GM12878 (cell line): Measurements from ENCODE around the gene APOBEC3C. TPM values are rescaled to one million over a fixed set of nuclear protein-coding genes. Genes with fewer than 3 reads are reported as not detected.
A peak's percentile ranks its signal among the peaks of the same experiment; 100 is the strongest.

ENCODE experiments used
- BMI1 ChIP-seq: fragments of 450-650 bp; IDR thresholded peaks from 2 replicates; pipeline ENCODE4 v1.6.1; 2016; ENCODE audit warnings: mild to moderate bottlenecking, moderate library complexity, borderline replicate concordance
- CBFB ChIP-seq: IDR thresholded peaks from 2 replicates; pipeline ENCODE4 v1.6.1; 2016; ENCODE audit warnings: antibody characterized with exemption, low read depth
- CEBPB ChIP-seq, 2 experiments: fragments of 150-350 bp in 1 of 2; IDR thresholded peaks; 2 replicates each; pipeline ENCODE4 v1.6.1; 2012 to 2014; ENCODE audit warnings: low read depth in 2 of 2, low read length in 2 of 2, borderline replicate concordance in 1 of 2, inconsistent platforms in 1 of 2
- CHD4 ChIP-seq: fragments of 200-600 bp; sonication (generic); IDR thresholded peaks from 2 replicates; pipeline ENCODE4 v1.6.1; 2016; ENCODE audit warnings: mild to moderate bottlenecking
- CREM ChIP-seq: IDR thresholded peaks from 2 replicates; pipeline ENCODE4 v1.6.1; 2014; ENCODE audit warnings: antibody characterized with exemption, low read depth
- DPF2 ChIP-seq: fragments of 450-650 bp; IDR thresholded peaks from 2 replicates; pipeline ENCODE4 v1.6.1; 2017; ENCODE audit warnings: mild to moderate bottlenecking
- EED ChIP-seq: sonication (generic); IDR thresholded peaks from 2 replicates; pipeline ENCODE4 v1.6.1; 2016; ENCODE audit warnings: antibody characterized with exemption, low read depth
- FOXK2 ChIP-seq: fragments of 450-650 bp; IDR thresholded peaks from 2 replicates; pipeline ENCODE4 v1.6.1; 2017; ENCODE audit warnings: mild to moderate bottlenecking, moderate library complexity
- GATAD2B ChIP-seq: fragments of 450-650 bp; conservative IDR thresholded peaks from 2 replicates; pipeline ENCODE4 v1.6.1; 2017; ENCODE audit warnings: low read depth, mild to moderate bottlenecking, moderate library complexity
- IKZF1 ChIP-seq: fragments of 450-650 bp; conservative IDR thresholded peaks from 2 replicates; pipeline ENCODE4 v1.6.1; 2017; ENCODE audit warnings: antibody characterized with exemption, mild to moderate bottlenecking
- IKZF2 ChIP-seq, 2 experiments: fragments of 450-650 bp; IDR thresholded peaks; 2 replicates each; pipeline ENCODE4 v1.6.1; 2017; ENCODE audit warnings: mild to moderate bottlenecking in 2 of 2, moderate library complexity in 2 of 2
- IRF4 ChIP-seq: IDR thresholded peaks from 2 replicates; pipeline ENCODE4 v1.6.1; 2011; ENCODE audit warnings: low read depth, low read length
- NBN ChIP-seq: fragments of 450-650 bp; IDR thresholded peaks from 2 replicates; pipeline ENCODE4 v1.6.1; 2016
- NFIC ChIP-seq: IDR thresholded peaks from 2 replicates; pipeline ENCODE4 v1.6.1; 2012; ENCODE audit warnings: low read depth, mild to moderate bottlenecking, inconsistent platforms, low read length, moderate library complexity
- PML ChIP-seq: IDR thresholded peaks from 2 replicates; pipeline ENCODE4 v1.6.1; 2012; ENCODE audit warnings: low read length, inconsistent platforms
- RAD21 ChIP-seq: IDR thresholded peaks from 2 replicates; pipeline ENCODE4 v1.6.1; 2011; ENCODE audit warnings: mild to moderate bottlenecking, low read depth, low read length, moderate library complexity; ENCODE audit not compliant: insufficient read depth
- RAD51 ChIP-seq: fragments of 450-650 bp; IDR thresholded peaks from 2 replicates; pipeline ENCODE4 v1.6.1; 2016; ENCODE audit warnings: moderate library complexity, mild to moderate bottlenecking, inconsistent platforms
- RELA ChIP-seq: fragments of 450-650 bp; IDR thresholded peaks from 2 replicates; pipeline ENCODE4 v1.8.0; 2014; ENCODE audit warnings: borderline replicate concordance; ENCODE audit not compliant: partially characterized antibody
- RUNX3 ChIP-seq: IDR thresholded peaks from 2 replicates; pipeline ENCODE4 v1.6.1; 2012; ENCODE audit warnings: low read length, inconsistent platforms
- SMARCA5 ChIP-seq: fragments of 450-650 bp; IDR thresholded peaks from 2 replicates; pipeline ENCODE4 v1.6.1; 2017; ENCODE audit warnings: mild to moderate bottlenecking
- TBL1XR1 ChIP-seq: IDR thresholded peaks from 2 replicates; pipeline ENCODE4 v1.6.1; 2012; ENCODE audit warnings: low read depth, low read length, improper control_type of control experiment
- TCF12 ChIP-seq: IDR thresholded peaks from 2 replicates; pipeline ENCODE4 v1.6.1; 2011; ENCODE audit warnings: low read depth, mild to moderate bottlenecking, low read length
- TCF3 ChIP-seq: IDR thresholded peaks from 2 replicates; pipeline ENCODE4 v1.6.1; 2012; ENCODE audit warnings: low read depth, mild to moderate bottlenecking, low read length, borderline replicate concordance; ENCODE audit not compliant: insufficient read depth
- ZBED1 ChIP-seq: IDR thresholded peaks from 2 replicates; pipeline ENCODE4 v1.6.1; 2016; ENCODE audit warnings: borderline replicate concordance
- polyA plus RNA-seq, 11 experiments: library from polyadenylated mRNA; depleted of rRNA in 4 of 11; unstranded in 6 of 11; stranded (reverse) in 5 of 11; fragments of >200 nt; fragmentation: Nextera tagmentation in 4 of 11; fragmentation: Illumina TruSeq in 1 of 11; extraction: Ambion mirVana in 4 of 11; extraction: Trizol in 1 of 11; gene quantifications; 1 replicate in 1 of 11; 2 replicates in 10 of 11; pipeline versions ENCODE4 v1.2.1 to v1.2.3, GENCODE V29; 2011 to 2016; ENCODE audit warnings: inconsistent platforms in 2 of 11, missing spikeins in 2 of 11, low read depth in 1 of 11
- total RNA-seq, 4 experiments: library from RNA; depleted of rRNA in 3 of 4; stranded (reverse); fragments of >200 nt in 3 of 4; fragmentation: Illumina TruSeq in 1 of 4; extraction: Trizol in 1 of 4; gene quantifications; 2 replicates each; pipeline versions ENCODE4 v1.2.1 to v1.2.3, GENCODE V29; 2013 to 2021
- TF ChIP-seq, protein P1 (sequence below): fragments of 450-650 bp; IDR thresholded peaks from 2 replicates; pipeline ENCODE4 v1.6.1; 2017; ENCODE audit warnings: low read depth, mild to moderate bottlenecking, moderate library complexity
- TF ChIP-seq, protein P2 (sequence below): IDR thresholded peaks from 2 replicates; pipeline ENCODE4 v1.6.1; 2011; ENCODE audit warnings: low read depth, mild to moderate bottlenecking, low read length, moderate library complexity, borderline replicate concordance; ENCODE audit errors: extremely low read depth
- TF ChIP-seq, protein P3 (sequence below): fragments of 450-650 bp; IDR thresholded peaks from 2 replicates; pipeline ENCODE4 v1.6.1; 2016; ENCODE audit warnings: mild to moderate bottlenecking
- TF ChIP-seq, protein P4 (sequence below): IDR thresholded peaks from 2 replicates; pipeline ENCODE4 v1.6.1; 2011; ENCODE audit warnings: low read depth, low read length, improper control_type of control experiment, borderline replicate concordance

The APOBEC3C gene
- total and polyA plus RNA-seq, 10 of the 15 experiments (the other 5 are each of a cell fraction or from before 2014, with no cell fraction given) = 22.9 to 290 (median 156) TPM

DNA sequence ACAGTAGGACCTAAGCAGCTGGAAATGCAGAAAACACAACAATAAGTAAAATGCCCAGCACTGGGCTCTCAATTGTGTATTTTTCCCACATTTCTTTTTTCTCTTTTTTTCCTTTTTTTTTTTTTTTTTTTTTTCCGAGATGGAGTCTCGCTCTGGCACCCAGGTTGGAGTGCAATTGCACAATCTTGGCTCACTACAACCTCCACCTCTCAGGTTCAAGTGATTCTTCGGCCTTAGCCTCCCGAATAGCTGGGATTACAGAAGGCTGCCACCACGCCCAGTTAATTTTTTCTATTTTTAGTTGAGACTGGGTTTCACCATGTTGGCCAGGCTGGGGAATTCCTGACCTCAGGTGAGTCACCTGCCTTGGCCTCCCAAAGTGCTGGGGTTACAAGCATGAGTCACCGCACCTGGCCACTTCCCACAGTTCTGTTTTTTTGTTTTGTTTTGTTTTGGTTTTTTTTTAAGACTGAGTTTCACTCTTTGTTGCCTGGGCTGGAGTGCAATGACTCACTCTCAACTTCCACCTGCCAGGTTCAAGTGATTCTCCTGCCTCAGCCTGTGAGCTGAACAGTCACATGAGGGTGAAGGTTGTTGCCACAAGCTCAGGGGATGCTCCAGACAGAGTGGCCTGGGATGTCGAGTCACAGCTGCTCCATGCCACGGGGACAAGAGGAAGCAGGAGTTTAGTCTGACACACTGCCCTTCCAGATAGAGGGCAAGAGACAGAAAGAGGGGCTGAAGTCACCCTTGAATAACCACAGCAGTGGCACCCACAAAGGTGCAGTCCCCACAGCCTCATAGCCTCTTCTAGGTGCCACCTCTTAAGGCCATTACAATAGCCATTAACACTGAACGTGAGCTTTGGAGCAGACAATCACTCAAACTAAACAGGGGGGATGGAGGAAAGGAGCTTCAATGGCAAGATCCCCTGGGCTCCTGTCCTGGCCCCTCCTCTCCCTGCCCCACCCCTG, 29.0 kb upstream of the APOBEC3C start (continued):
- TF ChIP-seq FOXK2 = peak; percentile 72
- TF ChIP-seq, protein P1, sequence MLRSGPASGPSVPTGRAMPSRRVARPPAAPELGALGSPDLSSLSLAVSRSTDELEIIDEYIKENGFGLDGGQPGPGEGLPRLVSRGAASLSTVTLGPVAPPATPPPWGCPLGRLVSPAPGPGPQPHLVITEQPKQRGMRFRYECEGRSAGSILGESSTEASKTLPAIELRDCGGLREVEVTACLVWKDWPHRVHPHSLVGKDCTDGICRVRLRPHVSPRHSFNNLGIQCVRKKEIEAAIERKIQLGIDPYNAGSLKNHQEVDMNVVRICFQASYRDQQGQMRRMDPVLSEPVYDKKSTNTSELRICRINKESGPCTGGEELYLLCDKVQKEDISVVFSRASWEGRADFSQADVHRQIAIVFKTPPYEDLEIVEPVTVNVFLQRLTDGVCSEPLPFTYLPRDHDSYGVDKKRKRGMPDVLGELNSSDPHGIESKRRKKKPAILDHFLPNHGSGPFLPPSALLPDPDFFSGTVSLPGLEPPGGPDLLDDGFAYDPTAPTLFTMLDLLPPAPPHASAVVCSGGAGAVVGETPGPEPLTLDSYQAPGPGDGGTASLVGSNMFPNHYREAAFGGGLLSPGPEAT = peak; percentile 99
- peak; percentile 99 for TF ChIP-seq NBN
- peak; percentile 87 for TF ChIP-seq RAD51
- TF ChIP-seq IKZF2 (IDR thresholded peaks at IDR 0.05) = peak; percentile 97 to 99
- peak; percentile 71; the same call in 1 of the 2 replicates for TF ChIP-seq BMI1
- TF ChIP-seq TBL1XR1 = peak; percentile 98
- peak; percentile 97 for TF ChIP-seq NFIC
- 0 out of 2 replicates have a peak, but pooled peaks have one; percentile 9 for TF ChIP-seq RAD21
- TF ChIP-seq TCF12 = peak; percentile 94
- peak; percentile 89; the same call in 1 of the 2 replicates for TF ChIP-seq CBFB
- peak; percentile 10 to 87; a peak in 1 of 4 replicates for TF ChIP-seq CEBPB (IDR thresholded peaks at IDR 0.05; ENCODE audit: borderline replicate concordance in 1 of 2, low read depth in 2 of 2, low read length in 2 of 2)
- 0 out of 2 replicates have a peak, but pooled peaks have one; percentile 45 for TF ChIP-seq CHD4
- peak; percentile 94 for TF ChIP-seq EED
- peak; percentile 98 for TF ChIP-seq RELA
- TF ChIP-seq, protein P2, sequence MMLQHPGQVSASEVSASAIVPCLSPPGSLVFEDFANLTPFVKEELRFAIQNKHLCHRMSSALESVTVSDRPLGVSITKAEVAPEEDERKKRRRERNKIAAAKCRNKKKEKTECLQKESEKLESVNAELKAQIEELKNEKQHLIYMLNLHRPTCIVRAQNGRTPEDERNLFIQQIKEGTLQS = peak; percentile 51; the same call in 1 of the 2 replicates
- TF ChIP-seq IRF4 = 0 out of 2 replicates have a peak, but pooled peaks have one; percentile 39
- TF ChIP-seq IKZF1 = peak; percentile 94
- TF ChIP-seq DPF2 = peak; percentile 81
- peak; percentile 96 for TF ChIP-seq RUNX3
- TF ChIP-seq PML = peak; percentile 67
- peak; percentile 96 for TF ChIP-seq TCF3
- TF ChIP-seq SMARCA5 = 0 out of 2 replicates have a peak, but pooled peaks have one; percentile 10
- TF ChIP-seq, protein P3, sequence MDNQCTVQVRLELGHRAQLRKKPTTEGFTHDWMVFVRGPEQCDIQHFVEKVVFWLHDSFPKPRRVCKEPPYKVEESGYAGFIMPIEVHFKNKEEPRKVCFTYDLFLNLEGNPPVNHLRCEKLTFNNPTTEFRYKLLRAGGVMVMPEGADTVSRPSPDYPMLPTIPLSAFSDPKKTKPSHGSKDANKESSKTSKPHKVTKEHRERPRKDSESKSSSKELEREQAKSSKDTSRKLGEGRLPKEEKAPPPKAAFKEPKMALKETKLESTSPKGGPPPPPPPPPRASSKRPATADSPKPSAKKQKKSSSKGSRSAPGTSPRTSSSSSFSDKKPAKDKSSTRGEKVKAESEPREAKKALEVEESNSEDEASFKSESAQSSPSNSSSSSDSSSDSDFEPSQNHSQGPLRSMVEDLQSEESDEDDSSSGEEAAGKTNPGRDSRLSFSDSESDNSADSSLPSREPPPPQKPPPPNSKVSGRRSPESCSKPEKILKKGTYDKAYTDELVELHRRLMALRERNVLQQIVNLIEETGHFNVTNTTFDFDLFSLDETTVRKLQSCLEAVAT = peak; percentile 95
- TF ChIP-seq CREM = peak; percentile 92
- TF ChIP-seq, protein P4, sequence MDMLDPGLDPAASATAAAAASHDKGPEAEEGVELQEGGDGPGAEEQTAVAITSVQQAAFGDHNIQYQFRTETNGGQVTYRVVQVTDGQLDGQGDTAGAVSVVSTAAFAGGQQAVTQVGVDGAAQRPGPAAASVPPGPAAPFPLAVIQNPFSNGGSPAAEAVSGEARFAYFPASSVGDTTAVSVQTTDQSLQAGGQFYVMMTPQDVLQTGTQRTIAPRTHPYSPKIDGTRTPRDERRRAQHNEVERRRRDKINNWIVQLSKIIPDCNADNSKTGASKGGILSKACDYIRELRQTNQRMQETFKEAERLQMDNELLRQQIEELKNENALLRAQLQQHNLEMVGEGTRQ = peak; percentile 7; the same call in 1 of the 2 replicates
- TF ChIP-seq GATAD2B = peak; percentile 74; the same call in 1 of the 2 replicates
- peak; percentile 96 for TF ChIP-seq ZBED1
